NCI-H187 (cell line): ENCODE results near the gene NTRK3.

Source experiments
- DNase-seq, 2 experiments: peaks; one replicate each; lab custom pipeline; 2025; lab: John Stamatoyannopoulos, UW

Gene NTRK3

DNA sequence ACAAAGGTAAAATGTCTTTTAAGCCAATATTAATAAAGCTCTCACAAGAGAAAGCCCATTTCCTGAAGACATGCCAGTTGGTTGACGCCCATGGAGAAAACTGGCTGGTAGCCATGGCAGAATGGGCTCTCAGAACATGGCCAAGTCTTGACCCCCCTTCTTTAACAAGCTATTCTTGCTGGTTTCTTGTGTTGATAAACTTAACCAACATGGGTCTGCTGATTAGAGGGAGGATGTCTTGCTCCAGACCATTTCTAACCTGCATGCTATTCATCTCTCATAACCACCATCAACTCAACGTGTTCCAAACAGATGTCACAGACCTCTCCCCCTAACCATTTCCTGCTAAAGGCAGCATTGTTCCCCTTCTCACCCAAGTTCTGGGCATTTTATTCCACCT is 25.7 kb downstream of the NTRK3 start:
- no peak for DNase-seq

GRCh38 chr15:88225461-88225860 is 31.1 kb downstream of the NTRK3 start:
- DNase-seq: no peak

GRCh38 chr15:88223084-88223483 is 33.5 kb downstream of the NTRK3 start:
- no peak for DNase-seq

DNA sequence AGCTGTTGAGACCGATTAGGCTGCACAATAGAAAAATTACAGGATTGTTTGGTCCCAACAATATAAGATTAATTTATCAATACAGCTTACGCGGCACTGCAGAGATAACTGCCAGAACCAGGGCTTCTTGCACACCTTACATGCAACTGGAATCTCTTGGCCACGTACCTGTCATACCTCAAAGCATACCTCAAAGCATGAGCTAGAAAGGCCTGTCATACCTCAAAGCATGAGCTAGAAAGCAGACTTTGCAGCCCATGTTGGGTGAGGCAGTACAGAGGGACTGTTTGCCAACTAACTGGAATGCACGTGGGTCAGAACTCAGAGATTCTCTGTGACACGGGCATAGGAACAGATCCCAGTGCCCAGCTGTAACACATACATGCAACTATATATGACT is 34.7 kb downstream of the NTRK3 start:
- no peak for DNase-seq

GRCh38 chr15:88220443-88221335 is 35.9 kb downstream of the NTRK3 start:
- no peak for DNase-seq

DNA sequence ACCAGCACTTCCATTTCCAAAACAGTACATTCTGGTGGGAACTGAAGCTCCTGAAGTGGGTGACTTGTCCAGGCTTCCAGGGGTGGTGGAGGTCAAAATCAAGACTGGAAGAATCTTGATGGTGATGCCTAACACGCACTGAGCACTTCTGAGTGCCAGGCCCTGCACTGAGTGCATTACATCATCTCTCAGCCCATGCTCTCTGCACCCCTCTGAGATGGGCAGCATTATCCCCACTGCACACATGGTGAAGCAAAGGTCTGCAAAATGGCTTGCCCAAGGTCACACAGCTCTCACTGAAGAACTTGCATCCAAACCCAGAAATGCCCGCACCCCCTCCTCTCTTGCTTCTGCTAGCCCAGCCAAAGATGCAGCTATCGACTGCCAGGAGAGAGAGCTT is 36.9 kb downstream of the NTRK3 start:
- DNase-seq: no peak

- DNase-seq: no peak
Measured at GRCh38 chr15:88218557-88219221, 37.9 kb downstream of the NTRK3 start.

- DNase-seq: no peak
Measured at GRCh38 chr15:88215066-88215648, 41.4 kb downstream of the NTRK3 start.

DNA sequence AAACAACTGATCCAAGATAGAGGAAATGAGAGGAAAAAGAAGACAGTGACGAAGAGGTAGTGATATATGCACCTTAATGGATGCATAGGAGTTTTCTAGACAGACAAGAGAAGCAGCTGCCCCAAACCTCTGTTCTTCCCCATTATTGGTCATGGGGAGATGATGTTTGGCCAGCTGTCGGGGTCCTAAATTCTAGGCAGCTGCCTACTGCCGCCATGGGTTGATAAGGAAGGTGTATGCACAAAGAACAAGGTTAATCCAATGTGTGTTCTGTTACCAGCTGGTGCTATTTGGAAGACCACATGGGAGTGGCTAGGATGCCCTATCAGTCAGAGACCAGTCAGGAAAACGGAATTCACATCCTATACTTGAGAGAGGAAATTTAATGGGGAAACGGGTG is 47.4 kb downstream of the NTRK3 start:
- DNase-seq: no peak

- DNase-seq: no peak
Measured at GRCh38 chr15:88208396-88208795, 48.1 kb downstream of the NTRK3 start.

DNA sequence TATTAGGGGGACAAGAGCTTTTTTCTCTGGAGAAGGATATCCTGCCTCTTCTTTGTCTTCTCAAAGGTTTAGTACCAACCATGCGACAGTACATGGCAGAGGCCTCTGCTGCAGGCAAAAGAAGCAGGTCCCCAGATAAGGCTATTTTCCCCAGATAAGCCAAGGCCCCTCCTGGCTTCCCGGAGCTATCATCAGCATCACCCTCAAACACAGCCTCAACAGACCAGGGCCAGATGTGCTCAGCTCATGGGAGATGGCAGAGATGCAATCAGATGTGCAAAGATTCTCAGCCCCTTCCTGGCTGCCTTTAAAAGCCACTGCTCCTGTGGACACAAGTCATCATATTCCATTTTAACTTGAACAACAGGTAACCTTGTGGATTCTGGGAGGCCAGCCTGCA is 49.0 kb downstream of the NTRK3 start:
- DNase-seq: no peak

DNA sequence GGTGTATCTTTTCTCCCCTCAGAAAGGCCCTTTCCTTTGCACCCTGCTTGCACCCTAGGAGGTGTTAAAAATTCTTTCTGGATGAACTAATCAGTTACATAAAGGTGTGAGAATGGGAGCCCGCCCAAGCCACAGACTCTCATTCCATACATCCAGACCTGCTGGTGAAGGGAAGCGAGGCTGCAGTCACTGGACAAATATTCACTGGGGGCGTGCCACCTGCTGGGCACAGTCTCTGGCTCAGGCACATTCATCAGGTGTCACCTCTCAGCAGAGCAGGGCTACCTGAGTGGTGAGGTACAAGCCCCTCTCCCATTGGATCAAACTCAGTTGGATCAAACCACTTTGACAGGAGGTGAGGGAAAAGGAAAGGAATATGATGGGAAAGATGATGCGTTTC is 52.0 kb downstream of the NTRK3 start:
- DNase-seq: no peak

- DNase-seq: no peak
Measured at GRCh38 chr15:88202231-88202630, 54.3 kb downstream of the NTRK3 start.

DNA sequence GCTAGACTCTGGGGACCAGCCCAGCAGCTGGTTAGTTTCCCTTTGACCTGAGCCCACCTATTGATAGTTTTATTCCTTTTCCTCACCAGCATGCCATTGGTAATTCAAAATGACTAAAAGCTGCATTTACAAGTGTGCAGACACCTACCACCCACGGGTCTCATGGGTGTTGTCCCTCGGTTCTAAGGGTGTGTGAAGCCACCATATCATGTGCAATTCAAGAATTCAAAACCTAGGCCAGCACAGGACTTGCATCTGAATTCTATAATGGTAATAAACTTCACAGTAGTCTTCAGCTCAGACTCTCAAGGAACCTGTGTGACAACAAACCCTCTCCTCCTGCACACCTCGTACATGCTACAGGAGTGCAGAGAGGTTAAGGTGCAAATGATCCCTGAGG is 55.3 kb downstream of the NTRK3 start:
- DNase-seq: no peak

GRCh38 chr15:88196961-88197360 is 59.6 kb downstream of the NTRK3 start:
- no peak for DNase-seq

- no peak for DNase-seq
Measured at GRCh38 chr15:88194162-88194561, 62.4 kb downstream of the NTRK3 start.

DNA sequence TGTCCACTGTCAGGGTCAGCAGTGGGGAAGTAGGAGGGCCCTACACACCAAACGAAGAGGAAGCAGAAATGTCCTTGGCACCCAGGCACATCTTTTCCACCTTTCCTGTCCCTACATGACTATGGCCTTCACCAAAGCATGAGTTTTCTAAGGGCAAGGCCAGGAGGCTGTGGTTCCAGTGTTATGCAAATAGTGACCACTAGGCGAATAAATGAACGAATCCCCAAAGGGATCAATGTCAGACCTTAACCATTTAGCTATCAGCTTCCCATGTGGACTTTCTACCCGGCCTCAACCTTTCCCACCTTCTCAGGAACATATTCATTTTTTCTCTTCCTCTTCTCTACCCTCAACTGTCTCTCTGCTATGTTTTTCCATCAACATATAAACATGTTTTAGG is 63.1 kb downstream of the NTRK3 start:
- no peak for DNase-seq

DNA sequence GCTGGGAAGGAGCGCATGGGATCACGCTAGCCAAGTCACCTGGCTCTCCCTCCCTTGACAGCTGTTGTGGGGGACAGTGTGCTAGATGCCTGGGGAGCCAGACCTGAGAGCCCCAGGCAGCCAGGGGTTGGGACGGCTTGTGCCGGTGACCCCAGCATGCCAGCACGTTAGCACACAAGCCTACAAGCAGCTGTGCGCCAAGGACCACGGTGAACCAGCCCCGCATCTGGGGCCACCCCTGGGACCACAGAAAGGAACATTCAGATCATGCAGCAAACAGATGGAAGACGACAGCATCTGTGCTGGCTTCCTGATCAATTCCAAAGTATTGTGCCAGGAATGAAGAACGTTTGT is 64.8 kb downstream of the NTRK3 start:
- DNase-seq: no peak

DNA sequence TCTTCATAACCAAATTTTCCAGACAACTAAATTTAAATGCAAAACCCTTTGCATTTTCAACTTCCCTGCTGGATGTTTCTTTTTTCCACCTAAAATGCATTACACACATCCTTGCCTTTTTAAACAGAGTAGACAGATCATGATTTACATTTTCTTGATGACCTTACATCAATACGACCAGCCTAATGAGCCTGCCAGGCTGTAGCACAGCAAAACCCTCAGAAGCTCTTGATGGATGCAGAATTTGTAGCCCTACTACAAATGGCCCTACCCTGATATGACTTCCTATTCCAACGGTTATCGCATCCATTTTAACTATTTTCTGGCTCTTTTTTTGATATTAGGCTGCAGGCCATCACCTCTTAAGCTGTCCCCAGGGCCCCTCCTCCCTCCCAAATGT is 66.3 kb downstream of the NTRK3 start:
- no peak for DNase-seq

DNA sequence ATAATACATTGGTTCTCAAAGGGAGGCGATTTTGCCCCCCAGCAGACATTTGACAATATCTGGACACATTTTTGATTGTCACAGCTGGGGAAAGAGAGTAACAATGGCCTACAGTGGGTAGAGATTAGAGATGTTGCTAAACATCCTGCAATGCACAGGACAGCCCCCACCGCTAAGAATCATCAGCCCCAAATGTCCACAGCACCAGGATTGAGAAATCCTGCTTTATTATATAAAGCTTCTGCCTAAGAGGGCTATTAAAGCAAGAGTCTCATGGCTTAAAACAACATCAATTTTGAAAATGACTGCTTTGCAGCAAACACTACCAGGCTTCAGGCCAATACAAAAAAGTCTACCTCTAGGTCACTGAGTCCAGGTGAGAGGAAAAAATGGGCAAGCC is 68.2 kb downstream of the NTRK3 start:
- no peak for DNase-seq

GRCh38 chr15:88187195-88187594 is 69.3 kb downstream of the NTRK3 start:
- no peak for DNase-seq

DNA sequence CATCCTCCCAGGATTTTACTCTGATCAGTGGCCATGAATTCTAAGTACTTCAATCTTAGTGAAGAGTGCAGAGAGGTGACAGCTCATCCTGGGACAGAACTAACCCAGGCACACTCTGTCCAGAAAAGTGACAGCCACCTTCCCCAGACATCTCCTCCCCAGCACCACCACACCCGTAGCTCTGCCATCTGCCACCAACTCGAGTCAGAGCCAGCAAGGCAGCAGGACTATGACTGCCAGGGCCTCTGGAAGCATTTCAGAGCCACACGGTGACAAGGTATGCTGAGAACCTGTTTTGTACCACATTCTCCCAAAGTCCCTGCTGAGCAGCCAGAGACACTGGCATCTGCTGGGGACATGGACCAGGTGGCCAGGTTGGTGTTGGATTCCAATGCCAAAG is 71.0 kb downstream of the NTRK3 start:
- DNase-seq: no peak

DNA sequence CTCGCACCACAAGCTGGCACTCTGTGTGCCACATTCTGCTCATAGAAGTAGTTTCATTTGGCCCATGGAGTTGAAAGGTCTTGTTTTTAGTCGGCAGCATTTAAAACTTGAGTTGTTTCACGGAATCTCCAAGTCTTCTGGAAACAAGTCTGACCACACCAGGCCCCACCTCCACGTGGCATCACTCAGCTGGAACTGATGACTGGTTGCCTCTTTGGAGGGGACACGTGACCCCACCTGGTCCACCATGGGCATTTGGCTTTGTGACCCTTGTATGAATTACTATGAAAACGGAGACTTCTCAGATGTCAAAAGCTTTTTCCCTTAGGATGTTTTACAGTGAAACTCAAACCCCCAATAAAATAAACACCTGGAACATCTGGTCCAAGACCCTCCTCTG is 74.9 kb downstream of the NTRK3 start:
- DNase-seq: no peak
